Measurements from ENCODE around the gene E2F1.
"Not testable (repeated sequence)": the region's sequence is repeated elsewhere in the genome, so short reads cannot be mapped to it uniquely, and the experiment has no call there.

The E2F1 gene

GRCh38 chr20:33704197-33704924 is 18.2 kb upstream of the E2F1 start:
- H3K27me3 ChIP-seq (ENCODE audit: control insufficient read depth, insufficient read depth, low read length): no peaks in the 10 kb centered on the region
- H3K4me1 ChIP-seq (ENCODE audit: control insufficient read depth, insufficient read depth, low read length): peaks cover 3% of the 10 kb centered on the region
- no peak overlapping the region for H3K4me3 ChIP-seq (ENCODE audit: low read length)
- H3K9ac ChIP-seq (ENCODE audit: low read length): no peak overlapping the region
- H3K36me3 ChIP-seq (ENCODE audit: control insufficient read depth, insufficient read depth, low read length): peaks cover 3% of the 10 kb centered on the region
- no peak overlapping the region for H3K27ac ChIP-seq (ENCODE audit: low read depth, low read length)

GRCh38 chr20:33703498-33704137 is 17.4 kb upstream of the E2F1 start:
- no peak overlapping the region for H3K9ac ChIP-seq (ENCODE audit: low read length)
- no peaks in the 10 kb centered on the region for H3K27me3 ChIP-seq (ENCODE audit: control insufficient read depth, insufficient read depth, low read length)
- H3K4me1 ChIP-seq (ENCODE audit: control insufficient read depth, insufficient read depth, low read length): peaks cover 3% of the 10 kb centered on the region
- no peak overlapping the region for H3K27ac ChIP-seq (ENCODE audit: low read depth, low read length)
- H3K36me3 ChIP-seq (ENCODE audit: control insufficient read depth, insufficient read depth, low read length): peaks cover 3% of the 10 kb centered on the region
- no peak overlapping the region for H3K4me3 ChIP-seq (ENCODE audit: low read length)

GRCh38 chr20:33702861-33703260 is 16.7 kb upstream of the E2F1 start:
- Histone ChIP-seq H3K36me3 (ENCODE audit: control insufficient read depth, insufficient read depth, low read length) (peaks cover 3% of the 10 kb centered on the region), H3K27me3 (ENCODE audit: control insufficient read depth, insufficient read depth, low read length) (no peaks in the 10 kb centered on the region), H3K4me1 (ENCODE audit: control insufficient read depth, insufficient read depth, low read length) (peaks cover 3% of the 10 kb centered on the region), H3K27ac (ENCODE audit: low read depth, low read length) (no peak overlapping the region), H3K9ac (ENCODE audit: low read length) (no peak overlapping the region), H3K4me3 (ENCODE audit: low read length) (no peak overlapping the region)

GRCh38 chr20:33701629-33702450 is 15.7 kb upstream of the E2F1 start:
- no peak overlapping the region for H3K4me3 ChIP-seq (ENCODE audit: low read length)
- H3K27me3 ChIP-seq (ENCODE audit: control insufficient read depth, insufficient read depth, low read length): no peaks in the 10 kb centered on the region
- peaks cover 10% of the 10 kb centered on the region for H3K4me1 ChIP-seq (ENCODE audit: control insufficient read depth, insufficient read depth, low read length)
- H3K36me3 ChIP-seq (ENCODE audit: control insufficient read depth, insufficient read depth, low read length): peaks cover 3% of the 10 kb centered on the region
- H3K27ac ChIP-seq (ENCODE audit: low read depth, low read length): no peak overlapping the region
- H3K9ac ChIP-seq (ENCODE audit: low read length): no peak overlapping the region

DNA sequence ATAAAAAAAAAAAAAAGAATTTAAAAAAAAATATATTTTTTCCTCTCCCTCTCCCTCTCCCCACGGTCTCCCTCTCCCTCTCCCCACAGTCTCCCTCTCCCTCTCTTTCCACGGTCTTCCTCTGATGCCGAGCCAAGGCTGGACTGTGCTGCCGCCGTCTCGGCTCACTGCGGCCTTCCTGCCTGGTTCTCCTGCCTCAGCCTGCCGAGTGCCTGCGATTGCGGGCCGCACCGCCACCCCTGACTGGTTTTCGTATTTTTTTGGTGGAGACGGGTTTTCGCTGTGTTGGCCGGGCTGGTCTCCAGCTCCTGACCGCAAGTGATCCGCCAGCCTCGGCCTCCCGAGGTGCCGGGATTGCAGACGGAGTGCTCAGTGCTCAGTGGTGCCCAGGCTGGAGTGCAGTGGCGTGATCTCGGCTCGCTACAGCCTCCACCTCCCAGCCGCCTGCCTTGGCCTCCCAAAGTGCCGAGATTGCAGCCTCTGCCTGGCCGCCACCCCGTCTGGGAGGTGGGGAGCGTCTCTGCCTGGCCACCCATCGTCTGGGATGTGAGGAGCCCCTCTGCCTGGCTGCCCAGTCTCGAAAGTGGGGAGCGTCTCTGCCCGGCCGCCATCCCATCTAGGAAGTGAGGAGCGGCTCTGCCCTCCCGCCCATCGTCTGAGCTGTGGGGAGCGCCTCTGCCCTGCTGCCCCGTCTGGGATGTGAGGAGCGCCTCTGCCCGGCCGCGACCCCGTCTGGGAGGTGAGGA is 14.7 kb upstream of the E2F1 start:
- not testable (repeated sequence) for H3K4me3 ChIP-seq (ENCODE audit: low read length); H3K27me3 ChIP-seq (ENCODE audit: control insufficient read depth, insufficient read depth, low read length); H3K27ac ChIP-seq (ENCODE audit: low read depth, low read length); H3K9ac ChIP-seq (ENCODE audit: low read length); H3K36me3 ChIP-seq (ENCODE audit: control insufficient read depth, insufficient read depth, low read length)
- H3K4me1 ChIP-seq (ENCODE audit: control insufficient read depth, insufficient read depth, low read length): peaks cover 11% of the 10 kb centered on the region

DNA sequence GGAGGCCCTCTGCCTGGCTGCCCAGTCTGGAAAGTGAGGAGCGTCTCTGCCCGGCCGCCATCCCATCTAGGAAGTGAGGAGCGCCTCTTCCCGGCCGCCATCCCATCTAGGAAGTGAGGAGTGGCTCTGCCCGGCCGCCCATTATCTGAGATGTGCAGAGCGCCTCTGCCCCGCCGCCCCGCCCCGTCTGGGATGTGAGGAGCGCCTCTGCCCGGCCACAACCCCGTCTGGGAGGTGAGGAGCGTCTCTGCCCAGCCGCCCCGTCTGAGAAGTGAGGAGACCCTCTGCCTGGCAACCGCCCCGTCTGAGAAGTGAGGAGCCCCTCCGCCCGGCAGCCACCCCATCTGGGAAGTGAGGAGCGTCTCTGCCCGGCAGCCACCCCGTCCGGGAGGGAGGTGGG is 12.8 kb upstream of the E2F1 start:
- not testable (repeated sequence) for H3K36me3 ChIP-seq (ENCODE audit: control insufficient read depth, insufficient read depth, low read length); H3K27ac ChIP-seq (ENCODE audit: low read depth, low read length); H3K27me3 ChIP-seq (ENCODE audit: control insufficient read depth, insufficient read depth, low read length); H3K4me3 ChIP-seq (ENCODE audit: low read length); H3K9ac ChIP-seq (ENCODE audit: low read length)
- H3K4me1 ChIP-seq (ENCODE audit: control insufficient read depth, insufficient read depth, low read length): peaks cover 13% of the 10 kb centered on the region

GRCh38 chr20:33697129-33697528 is 10.9 kb upstream of the E2F1 start:
- Histone ChIP-seq H3K4me3 (ENCODE audit: low read length) (no peak overlapping the region), H3K27ac (ENCODE audit: low read depth, low read length) (peak overlapping the region; percentile 63), H3K27me3 (ENCODE audit: control insufficient read depth, insufficient read depth, low read length) (no peaks in the 10 kb centered on the region), H3K4me1 (ENCODE audit: control insufficient read depth, insufficient read depth, low read length) (peaks cover 11% of the 10 kb centered on the region), H3K36me3 (ENCODE audit: control insufficient read depth, insufficient read depth, low read length) (no peaks in the 10 kb centered on the region), H3K9ac (ENCODE audit: low read length) (no peak overlapping the region)

- no peak overlapping the region for H3K9ac ChIP-seq (ENCODE audit: low read length)
- no peak overlapping the region for H3K27ac ChIP-seq (ENCODE audit: low read depth, low read length)
- no peaks in the 10 kb centered on the region for H3K36me3 ChIP-seq (ENCODE audit: control insufficient read depth, insufficient read depth, low read length)
- H3K4me3 ChIP-seq (ENCODE audit: low read length): no peak overlapping the region
- peaks cover 11% of the 10 kb centered on the region for H3K4me1 ChIP-seq (ENCODE audit: control insufficient read depth, insufficient read depth, low read length)
- H3K27me3 ChIP-seq (ENCODE audit: control insufficient read depth, insufficient read depth, low read length): no peaks in the 10 kb centered on the region
Observed at GRCh38 chr20:33696448-33696847, 10.3 kb upstream of the E2F1 start.

GRCh38 chr20:33694639-33695012 is 8.4 kb upstream of the E2F1 start:
- H3K36me3 ChIP-seq (ENCODE audit: control insufficient read depth, insufficient read depth, low read length): no peaks in the 10 kb centered on the region
- H3K4me1 ChIP-seq (ENCODE audit: control insufficient read depth, insufficient read depth, low read length): peaks cover 11% of the 10 kb centered on the region
- H3K4me3 ChIP-seq (ENCODE audit: low read length): no peak overlapping the region
- H3K27me3 ChIP-seq (ENCODE audit: control insufficient read depth, insufficient read depth, low read length): no peaks in the 10 kb centered on the region
- no peak overlapping the region for H3K9ac ChIP-seq (ENCODE audit: low read length)
- H3K27ac ChIP-seq (ENCODE audit: low read depth, low read length): no peak overlapping the region

DNA sequence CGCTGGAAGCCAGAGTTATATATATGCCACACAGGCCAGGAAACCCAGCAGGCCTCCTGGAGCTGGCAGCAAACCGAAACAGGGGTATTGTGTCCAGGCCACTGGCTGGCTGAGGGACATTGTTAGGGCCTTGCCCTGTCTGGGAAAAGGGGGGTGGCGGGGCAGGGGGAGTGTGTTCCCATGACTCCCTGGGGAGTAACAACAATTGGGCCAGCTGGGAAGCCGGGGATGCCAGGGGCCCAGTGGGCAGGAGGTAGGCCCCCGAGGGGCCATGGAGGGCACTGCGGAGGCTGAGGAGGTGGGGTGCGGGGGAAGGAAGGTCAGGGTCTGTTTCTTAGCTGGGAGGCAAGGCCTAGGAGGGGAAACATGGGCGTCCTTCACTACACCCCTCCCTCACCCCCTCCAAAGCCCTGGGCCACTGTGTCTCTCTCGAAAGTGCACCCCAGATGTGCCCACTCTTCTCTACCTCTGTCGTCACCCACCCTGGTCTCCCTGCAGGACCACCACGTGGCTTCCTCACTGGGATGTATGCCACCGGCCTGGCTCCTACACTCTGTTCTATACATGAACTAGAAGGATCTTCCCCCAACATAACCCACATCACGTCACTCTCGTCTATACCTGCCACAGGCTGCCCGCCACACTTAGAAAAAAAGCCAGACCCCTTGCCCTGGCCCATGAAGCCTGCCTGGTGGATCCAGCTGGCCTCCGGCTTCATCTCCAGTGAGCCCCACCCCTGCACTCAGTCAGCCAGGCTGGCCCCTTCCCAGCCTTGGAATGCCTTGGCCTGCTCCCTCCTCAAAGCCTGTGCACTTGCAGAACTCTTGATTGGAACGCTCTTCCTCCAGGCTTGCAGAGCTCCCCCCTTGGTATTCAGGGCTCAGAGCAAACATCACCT is 7.8 kb upstream of the E2F1 start:
- H3K36me3 ChIP-seq (ENCODE audit: control insufficient read depth, insufficient read depth, low read length): no peaks in the 10 kb centered on the region
- H3K4me3 ChIP-seq (ENCODE audit: low read length): no peak overlapping the region
- no peaks in the 10 kb centered on the region for H3K27me3 ChIP-seq (ENCODE audit: control insufficient read depth, insufficient read depth, low read length)
- peak overlapping the region; percentile 49 for H3K27ac ChIP-seq (ENCODE audit: low read depth, low read length)
- peaks cover 11% of the 10 kb centered on the region for H3K4me1 ChIP-seq (ENCODE audit: control insufficient read depth, insufficient read depth, low read length)
- no peak overlapping the region for H3K9ac ChIP-seq (ENCODE audit: low read length)

- Histone ChIP-seq H3K36me3 (ENCODE audit: control insufficient read depth, insufficient read depth, low read length) (no peaks in the 10 kb centered on the region), H3K27ac (ENCODE audit: low read depth, low read length) (no peak overlapping the region), H3K4me1 (ENCODE audit: control insufficient read depth, insufficient read depth, low read length) (peaks cover 11% of the 10 kb centered on the region), H3K9ac (ENCODE audit: low read length) (no peak overlapping the region), H3K4me3 (ENCODE audit: low read length) (no peak overlapping the region), H3K27me3 (ENCODE audit: control insufficient read depth, insufficient read depth, low read length) (no peaks in the 10 kb centered on the region)
Observed at GRCh38 chr20:33693289-33693688, 7.1 kb upstream of the E2F1 start.
